SU-DHL-6 (cell line): ENCODE measurements around the gene CFAP99.

ENCODE experiments used
- EZH2phosphoT487 ChIP-seq: fragments of 200-600 bp; sonication (generic), shearing (Covaris generic); conservative IDR thresholded peaks from 2 replicates; pipeline ENCODE4 v1.6.1; 2018; ENCODE audit warnings: mild to moderate bottlenecking, antibody characterized with exemption, low read length, moderate library complexity, mixed read lengths
- TF ChIP-seq, protein P1 (sequence below): fragments of 200-600 bp; sonication (generic); IDR thresholded peaks from one replicate; pipeline ENCODE4 v1.5.1; 2017; ENCODE audit warnings: antibody characterized with exemption, mild to moderate bottlenecking, low read length, moderate library complexity; ENCODE audit not compliant: insufficient read depth, poor library complexity, severe bottlenecking

DNA sequence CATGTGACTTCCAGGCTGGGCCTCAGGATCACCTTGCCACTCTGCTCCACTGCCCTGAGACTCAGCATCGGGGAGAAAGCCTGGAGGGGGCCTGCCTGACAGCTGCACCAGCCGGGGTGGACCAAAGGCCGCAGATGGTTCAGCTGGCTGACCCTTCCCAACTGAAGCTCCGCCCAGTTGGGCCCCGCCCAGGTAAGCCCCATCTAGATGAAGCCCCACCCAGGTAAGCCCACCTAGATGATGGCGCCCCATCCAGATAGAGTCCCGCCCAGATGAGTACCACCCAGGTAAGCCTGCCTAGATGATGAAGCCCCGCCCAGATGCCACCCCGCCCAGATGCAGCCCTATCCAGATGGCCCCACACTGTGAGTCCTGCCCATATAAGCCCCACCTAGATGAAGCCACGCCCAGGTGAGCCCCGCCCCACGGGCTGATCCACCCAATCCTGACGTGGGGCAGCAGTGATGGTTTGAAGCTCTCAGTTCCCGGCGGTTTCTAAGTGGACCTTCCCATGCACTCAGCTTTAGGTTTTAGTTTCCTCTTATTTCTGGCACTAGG, 10.3 kb upstream of the CFAP99 start:
- TF ChIP-seq, protein P1, sequence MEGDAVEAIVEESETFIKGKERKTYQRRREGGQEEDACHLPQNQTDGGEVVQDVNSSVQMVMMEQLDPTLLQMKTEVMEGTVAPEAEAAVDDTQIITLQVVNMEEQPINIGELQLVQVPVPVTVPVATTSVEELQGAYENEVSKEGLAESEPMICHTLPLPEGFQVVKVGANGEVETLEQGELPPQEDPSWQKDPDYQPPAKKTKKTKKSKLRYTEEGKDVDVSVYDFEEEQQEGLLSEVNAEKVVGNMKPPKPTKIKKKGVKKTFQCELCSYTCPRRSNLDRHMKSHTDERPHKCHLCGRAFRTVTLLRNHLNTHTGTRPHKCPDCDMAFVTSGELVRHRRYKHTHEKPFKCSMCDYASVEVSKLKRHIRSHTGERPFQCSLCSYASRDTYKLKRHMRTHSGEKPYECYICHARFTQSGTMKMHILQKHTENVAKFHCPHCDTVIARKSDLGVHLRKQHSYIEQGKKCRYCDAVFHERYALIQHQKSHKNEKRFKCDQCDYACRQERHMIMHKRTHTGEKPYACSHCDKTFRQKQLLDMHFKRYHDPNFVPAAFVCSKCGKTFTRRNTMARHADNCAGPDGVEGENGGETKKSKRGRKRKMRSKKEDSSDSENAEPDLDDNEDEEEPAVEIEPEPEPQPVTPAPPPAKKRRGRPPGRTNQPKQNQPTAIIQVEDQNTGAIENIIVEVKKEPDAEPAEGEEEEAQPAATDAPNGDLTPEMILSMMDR: no peak
- TF ChIP-seq EZH2phosphoT487: no peak
